Upper lobe of right lung (tissue), 1 donor: ENCODE data around the gene CEBPG. TPM values are rescaled to one million over a fixed set of nuclear protein-coding genes. Genes with fewer than 3 reads are reported as not detected.

ENCODE experiments used
- ATAC-seq: fragments of 200-7000 bp; cut with Tn5 transposase; one replicate; pipeline ENCODE4 v1.9.1; 2020; ENCODE audit warnings: mild to moderate bottlenecking, moderate library complexity
- DNase-seq: peaks from one replicate; pipeline ENCODE4 v3.0.0-alpha.2; 2020
- H3K27ac ChIP-seq: fragments of 200-600 bp; one replicate; pipeline ENCODE4 v1.8.0; 2022
- H3K27me3 ChIP-seq: fragments of 200-600 bp; one replicate; pipeline ENCODE4 v1.8.0; 2022; ENCODE audit warnings: mild to moderate bottlenecking
- H3K36me3 ChIP-seq: fragments of 200-600 bp; one replicate; pipeline ENCODE4 v1.8.0; 2022
- H3K4me1 ChIP-seq: fragments of 200-600 bp; one replicate; pipeline ENCODE4 v1.8.0; 2022
- H3K4me3 ChIP-seq: fragments of 200-600 bp; one replicate; pipeline ENCODE4 v1.8.0; 2022; ENCODE audit warnings: mild to moderate bottlenecking
- H3K9me3 ChIP-seq: fragments of 200-600 bp; one replicate; pipeline ENCODE4 v1.8.0; 2022
- CTCF ChIP-seq: fragments of 200-600 bp; IDR thresholded peaks from one replicate; pipeline ENCODE4 v1.8.0; 2022; ENCODE audit warnings: antibody characterized with exemption
- intact Hi-C: fragments of 100-400 bp; cut with DNase I; formaldehyde crosslinking; loops from one replicate; pipeline ENCODE4 v1.11.0; 2022
- total RNA-seq: library from RNA; stranded (reverse); fragmentation: NEBNext Ultra II Directional; extraction: Animal tissue kit (Norgen Biotek cat#: 25700); gene quantifications from one replicate; pipeline ENCODE4 v1.2.1, GENCODE V29; 2021
- donor health status: DM: no; HTN: yes; CAD: no; lungs with severe emphysema.

CEBPG gene
- total RNA-seq, 1 donor from 2014 or later: 32.3 TPM

- no peaks in the 10 kb centered on the region for H3K9me3 ChIP-seq
- intact Hi-C loops: no loop called here
- DNase-seq: no peak
Measured at GRCh38 chr19:33382006-33382405, 8.5 kb downstream of the CEBPG start.

GRCh38 chr19:33382982-33383381 is 9.5 kb downstream of the CEBPG start:
- H3K27me3 ChIP-seq: no peaks in the 10 kb centered on the region
- DNase-seq: no peak
- no peak overlapping the region for H3K27ac ChIP-seq
- H3K9me3 ChIP-seq: no peaks in the 10 kb centered on the region
- TF ChIP-seq CTCF: no peak
- H3K4me3 ChIP-seq: no peak overlapping the region
- no peak for ATAC-seq
- no peaks in the 10 kb centered on the region for H3K4me1 ChIP-seq
- intact Hi-C loops: no loop called here
- peaks cover 39% of the 10 kb centered on the region for H3K36me3 ChIP-seq

More at GRCh38 chr19:33382006-33382405, 8.5 kb downstream of the CEBPG start:
- Histone ChIP-seq H3K27ac (no peak overlapping the region), H3K4me3 (no peak overlapping the region), H3K27me3 (no peaks in the 10 kb centered on the region), H3K4me1 (peaks cover 4% of the 10 kb centered on the region), H3K36me3 (peaks cover 29% of the 10 kb centered on the region)
- no peak for TF ChIP-seq CTCF
- no peak for ATAC-seq

- H3K9me3 ChIP-seq: no peaks in the 10 kb centered on the region
- no peak for TF ChIP-seq CTCF
- no peak overlapping the region for H3K27ac ChIP-seq
- peaks cover 6% of the 10 kb centered on the region for H3K4me1 ChIP-seq
- DNase-seq (no peak), ATAC-seq (no peak)
- intact Hi-C loops: no loop called here
- H3K36me3 ChIP-seq: peaks cover 37% of the 10 kb centered on the region
- H3K4me3 ChIP-seq: no peak overlapping the region
- H3K27me3 ChIP-seq: no peaks in the 10 kb centered on the region
Measured at GRCh38 chr19:33383720-33384292, 10.3 kb downstream of the CEBPG start.

- Histone ChIP-seq H3K4me1 (peaks cover 18% of the 10 kb centered on the region), H3K27me3 (no peaks in the 10 kb centered on the region), H3K36me3 (peaks cover 25% of the 10 kb centered on the region), H3K27ac (no peak overlapping the region), H3K4me3 (no peak overlapping the region), H3K9me3 (no peaks in the 10 kb centered on the region)
- intact Hi-C loops: no loop called here
- DNase-seq (no peak), ATAC-seq (no peak)
- TF ChIP-seq CTCF: no peak
Measured at GRCh38 chr19:33384983-33385382, 11.5 kb downstream of the CEBPG start.

GRCh38 chr19:33385956-33386355 is 12.4 kb downstream of the CEBPG start:
- Histone ChIP-seq H3K27me3 (no peaks in the 10 kb centered on the region), H3K4me1 (peaks cover 27% of the 10 kb centered on the region), H3K36me3 (peaks cover 18% of the 10 kb centered on the region), H3K9me3 (no peaks in the 10 kb centered on the region), H3K4me3 (no peak overlapping the region), H3K27ac (no peak overlapping the region)
- no peak for ATAC-seq
- no peak for TF ChIP-seq CTCF
- no peak for DNase-seq
- intact Hi-C loops: no loop called here

GRCh38 chr19:33386361-33386858 is 12.9 kb downstream of the CEBPG start:
- no peak overlapping the region for H3K4me3 ChIP-seq

More at GRCh38 chr19:33386361-33386858, 12.9 kb downstream of the CEBPG start:
- Histone ChIP-seq H3K9me3 (no peaks in the 10 kb centered on the region), H3K27me3 (no peaks in the 10 kb centered on the region), H3K36me3 (peaks cover 14% of the 10 kb centered on the region), H3K4me1 (peaks cover 31% of the 10 kb centered on the region), H3K27ac (no peak overlapping the region)
- intact Hi-C loops: no loop called here
- no peak for TF ChIP-seq CTCF
- DNase-seq: no peak
- no peak for ATAC-seq
